SH-SY5Y (cell line): Measurements from ENCODE around the gene ALDH8A1.

Source experiments
- GATA2 ChIP-seq: IDR thresholded peaks from 2 replicates; pipeline ENCODE4 v1.6.1; 2011; ENCODE audit warnings: mild to moderate bottlenecking, low read depth, low read length
- GATA3 ChIP-seq: IDR thresholded peaks from 2 replicates; pipeline ENCODE4 v1.6.1; 2011; ENCODE audit warnings: low read depth, mild to moderate bottlenecking, low read length, moderate library complexity

DNA sequence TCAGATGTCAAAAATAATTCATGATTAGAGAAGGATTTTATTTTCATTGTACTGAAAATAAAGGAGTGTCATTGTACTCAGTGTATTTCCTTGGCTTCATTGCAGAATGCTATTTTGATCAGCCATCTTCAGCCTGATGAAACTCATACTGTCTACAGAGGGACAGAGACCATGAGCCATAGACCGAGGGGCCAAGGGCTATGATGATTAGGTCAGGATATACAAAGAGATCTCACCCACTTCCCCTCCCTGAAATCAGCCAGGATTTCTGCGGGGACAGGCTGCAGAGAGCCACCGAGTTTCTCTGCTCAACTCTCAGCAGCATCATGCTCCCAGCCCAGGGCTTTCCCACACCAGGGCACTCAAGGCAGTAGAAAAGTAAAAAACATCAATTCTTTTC is 47.0 kb downstream of the ALDH8A1 start:
- no peak for TF ChIP-seq GATA2
- no peak for TF ChIP-seq GATA3
